ENCODE results near the gene HTR6.

DNA sequence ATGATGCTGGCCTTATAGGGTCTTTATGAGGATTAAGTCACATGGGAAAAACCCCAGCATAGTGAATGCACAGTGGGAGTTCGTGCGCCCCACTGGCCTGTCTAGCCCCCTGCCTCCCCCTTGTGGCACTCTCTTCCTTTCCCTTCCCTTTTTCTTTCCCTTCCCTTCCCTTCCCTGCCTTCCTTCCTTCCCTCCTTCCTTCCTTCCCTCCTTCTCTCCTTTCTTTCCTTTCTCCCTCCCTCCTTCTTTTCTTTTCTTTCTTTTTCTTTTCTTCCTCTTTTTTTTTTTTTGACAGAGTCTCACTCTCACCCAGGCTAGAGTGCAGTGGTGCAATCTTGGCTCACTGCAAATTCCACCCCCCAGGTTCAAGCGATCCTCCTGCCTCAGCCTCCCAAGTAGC, 38.6 kb downstream of the HTR6 start:
- TF ChIP-seq, protein P1, sequence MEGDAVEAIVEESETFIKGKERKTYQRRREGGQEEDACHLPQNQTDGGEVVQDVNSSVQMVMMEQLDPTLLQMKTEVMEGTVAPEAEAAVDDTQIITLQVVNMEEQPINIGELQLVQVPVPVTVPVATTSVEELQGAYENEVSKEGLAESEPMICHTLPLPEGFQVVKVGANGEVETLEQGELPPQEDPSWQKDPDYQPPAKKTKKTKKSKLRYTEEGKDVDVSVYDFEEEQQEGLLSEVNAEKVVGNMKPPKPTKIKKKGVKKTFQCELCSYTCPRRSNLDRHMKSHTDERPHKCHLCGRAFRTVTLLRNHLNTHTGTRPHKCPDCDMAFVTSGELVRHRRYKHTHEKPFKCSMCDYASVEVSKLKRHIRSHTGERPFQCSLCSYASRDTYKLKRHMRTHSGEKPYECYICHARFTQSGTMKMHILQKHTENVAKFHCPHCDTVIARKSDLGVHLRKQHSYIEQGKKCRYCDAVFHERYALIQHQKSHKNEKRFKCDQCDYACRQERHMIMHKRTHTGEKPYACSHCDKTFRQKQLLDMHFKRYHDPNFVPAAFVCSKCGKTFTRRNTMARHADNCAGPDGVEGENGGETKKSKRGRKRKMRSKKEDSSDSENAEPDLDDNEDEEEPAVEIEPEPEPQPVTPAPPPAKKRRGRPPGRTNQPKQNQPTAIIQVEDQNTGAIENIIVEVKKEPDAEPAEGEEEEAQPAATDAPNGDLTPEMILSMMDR (IDR thresholded peaks at IDR 0.05): no peak
- no peak for TF ChIP-seq POLR2A (IDR thresholded peaks at IDR 0.05)

Data from uterus (tissue), 2 donors.